SHP77 (cell line): ENCODE results near the gene GALNTL6.
"Not testable (repeated sequence)": the region's sequence is repeated elsewhere in the genome, so short reads cannot be mapped to it uniquely, and the experiment has no call there.

Experiments used
- DNase-seq, 2 experiments: peaks; one replicate each; lab custom pipeline; 2025; lab: John Stamatoyannopoulos, UW

Gene GALNTL6

GRCh38 chr4:172666711-172667368, 853.6 kb downstream of the GALNTL6 start:
- no peak for DNase-seq

- DNase-seq: no peak
Observed at GRCh38 chr4:172674811-172675210, 861.6 kb downstream of the GALNTL6 start.

GRCh38 chr4:172675232-172675631, 862.0 kb downstream of the GALNTL6 start:
- no peak for DNase-seq

- no peak for DNase-seq
Observed at GRCh38 chr4:172680691-172681090, 867.5 kb downstream of the GALNTL6 start.

GRCh38 chr4:172683021-172683420, 869.8 kb downstream of the GALNTL6 start:
- no peak for DNase-seq

GRCh38 chr4:172686021-172686420, 872.8 kb downstream of the GALNTL6 start:
- no peak for DNase-seq

GRCh38 chr4:172688534-172688933, 875.3 kb downstream of the GALNTL6 start:
- no peak for DNase-seq

- no peak for DNase-seq
Observed at GRCh38 chr4:172691552-172691951, 878.3 kb downstream of the GALNTL6 start.

- no peak for DNase-seq
Observed at GRCh38 chr4:172692701-172693100, 879.5 kb downstream of the GALNTL6 start.

- DNase-seq: no peak
Observed at GRCh38 chr4:172698256-172698655, 885.1 kb downstream of the GALNTL6 start.

GRCh38 chr4:172705565-172705964, 892.4 kb downstream of the GALNTL6 start:
- no peak for DNase-seq

GRCh38 chr4:172706000-172706399, 892.8 kb downstream of the GALNTL6 start:
- DNase-seq: no peak

- DNase-seq: no peak
Observed at GRCh38 chr4:172707622-172708021, 894.4 kb downstream of the GALNTL6 start.

- DNase-seq: peak in 1 of 2 experiments; percentile 9
Observed at GRCh38 chr4:172708184-172708583, 895.0 kb downstream of the GALNTL6 start.

GRCh38 chr4:172709376-172709775, 896.2 kb downstream of the GALNTL6 start:
- DNase-seq: peak; percentile 11 to 36

- DNase-seq: no peak
Observed at GRCh38 chr4:172716291-172716690, 903.1 kb downstream of the GALNTL6 start.

- DNase-seq: no peak
Observed at GRCh38 chr4:172721659-172722058, 908.5 kb downstream of the GALNTL6 start.

GRCh38 chr4:172725581-172725980, 912.4 kb downstream of the GALNTL6 start:
- no peak for DNase-seq

GRCh38 chr4:172726001-172726423, 912.8 kb downstream of the GALNTL6 start:
- DNase-seq: no peak

- DNase-seq: no peak
Observed at GRCh38 chr4:172727631-172728030, 914.4 kb downstream of the GALNTL6 start.

GRCh38 chr4:172733645-172734044, 920.4 kb downstream of the GALNTL6 start:
- DNase-seq: not testable (repeated sequence)

- DNase-seq: no peak
Observed at GRCh38 chr4:172734555-172734954, 921.4 kb downstream of the GALNTL6 start.

GRCh38 chr4:172736046-172736445, 922.8 kb downstream of the GALNTL6 start:
- DNase-seq: no peak

- no peak for DNase-seq
Observed at GRCh38 chr4:172740434-172740833, 927.2 kb downstream of the GALNTL6 start.
